H9 (cell line): ENCODE results near the gene SET. TPM values are rescaled to one million over a fixed set of nuclear protein-coding genes. Genes with fewer than 3 reads are reported as not detected.

Experiments used
- DNase-seq: peaks from one replicate; pipeline ENCODE4 v3.0.0-alpha.2; 2017
- H2AFZ ChIP-seq: one replicate; pipeline ENCODE4 v1.6.1; 2013; ENCODE audit warnings: mild to moderate bottlenecking, low read length, control low read depth, moderate library complexity
- H2AK5ac ChIP-seq: 2 replicates; pipeline ENCODE4 v1.6.1; 2013; ENCODE audit warnings: low read length, control low read depth, mixed read lengths; ENCODE audit not compliant: insufficient read length
- H2BK120ac ChIP-seq: one replicate; pipeline ENCODE4 v1.6.1; 2013; ENCODE audit warnings: low read depth, mild to moderate bottlenecking, low read length, control low read depth, inconsistent platforms; ENCODE audit not compliant: poor library complexity, severe bottlenecking
- H2BK12ac ChIP-seq: 2 replicates; pipeline ENCODE4 v1.6.1; 2013; ENCODE audit warnings: low read length, control low read depth, mixed read lengths, low read depth; ENCODE audit not compliant: insufficient read length
- H2BK15ac ChIP-seq: 2 replicates; pipeline ENCODE4 v1.6.1; 2013; ENCODE audit warnings: low read depth, low read length, control low read depth
- H2BK20ac ChIP-seq: one replicate; pipeline ENCODE4 v1.6.1; 2013; ENCODE audit warnings: low read depth, mild to moderate bottlenecking, low read length, control low read depth, inconsistent platforms; ENCODE audit not compliant: poor library complexity, severe bottlenecking
- H2BK5ac ChIP-seq: 2 replicates; pipeline ENCODE4 v1.6.1; 2013; ENCODE audit warnings: low read length, control low read depth, mixed read lengths; ENCODE audit not compliant: insufficient read length
- H3K14ac ChIP-seq: 2 replicates; pipeline ENCODE4 v1.6.1; 2013; ENCODE audit warnings: low read length, control low read depth; ENCODE audit not compliant: insufficient read depth
- H3K18ac ChIP-seq: 2 replicates; pipeline ENCODE4 v1.6.1; 2013; ENCODE audit warnings: low read depth, mild to moderate bottlenecking, mixed read lengths, low read length, control low read depth; ENCODE audit not compliant: insufficient read length
- H3K23ac ChIP-seq: 2 replicates; pipeline ENCODE4 v1.6.1; 2013; ENCODE audit warnings: low read length, control low read depth, mixed read lengths, low read depth; ENCODE audit not compliant: insufficient read length
- H3K23me2 ChIP-seq: 2 replicates; pipeline ENCODE4 v1.6.1; 2013; ENCODE audit warnings: low read depth, mild to moderate bottlenecking, mixed read lengths, low read length, control low read depth; ENCODE audit not compliant: insufficient read length, poor library complexity, severe bottlenecking
- H3K27ac ChIP-seq: 2 replicates; pipeline ENCODE4 v1.5.1; 2013; ENCODE audit warnings: low read length, control low read depth, mixed read lengths, low read depth; ENCODE audit not compliant: insufficient read length
- H3K27me3 ChIP-seq: 2 replicates; pipeline ENCODE4 v1.6.1; 2013; ENCODE audit warnings: low read length, control low read depth, inconsistent platforms; ENCODE audit not compliant: insufficient read depth
- H3K4ac ChIP-seq: 2 replicates; pipeline ENCODE4 v1.6.1; 2013; ENCODE audit warnings: low read depth, mild to moderate bottlenecking, control low read depth, inconsistent platforms, low read length, moderate library complexity
- H3K4me1 ChIP-seq: 2 replicates; pipeline ENCODE4 v1.6.1; 2013; ENCODE audit warnings: low read length, control low read depth, inconsistent platforms; ENCODE audit not compliant: insufficient read depth
- H3K4me2 ChIP-seq: 2 replicates; pipeline ENCODE4 v1.6.1; 2013; ENCODE audit warnings: low read length, control low read depth, mixed read lengths; ENCODE audit not compliant: insufficient read length, insufficient read depth
- H3K56ac ChIP-seq: 2 replicates; pipeline ENCODE4 v1.6.1; 2013; ENCODE audit warnings: low read depth, mild to moderate bottlenecking, mixed read lengths, low read length, control low read depth; ENCODE audit not compliant: insufficient read length
- H3K79me1 ChIP-seq: 2 replicates; pipeline ENCODE4 v1.6.1; 2013; ENCODE audit warnings: low read depth, mild to moderate bottlenecking, moderate library complexity, low read length, control low read depth, inconsistent platforms; ENCODE audit not compliant: insufficient read depth, poor library complexity, severe bottlenecking
- H3K79me2 ChIP-seq: 2 replicates; pipeline ENCODE4 v1.6.1; 2013; ENCODE audit warnings: low read length, control low read depth, inconsistent platforms; ENCODE audit not compliant: insufficient read depth
- H3K9ac ChIP-seq: 2 replicates; pipeline ENCODE4 v1.6.1; 2013; ENCODE audit warnings: low read length, control low read depth, mixed read lengths; ENCODE audit not compliant: insufficient read length; ENCODE audit errors: extremely low read depth
- H3K9me3 ChIP-seq: one replicate; pipeline ENCODE4 v1.6.1; 2013; ENCODE audit warnings: low read depth, low read length, inconsistent platforms; ENCODE audit not compliant: control insufficient read depth
- H3T11ph ChIP-seq: one replicate; pipeline ENCODE4 v1.6.1; 2013; ENCODE audit warnings: mild to moderate bottlenecking, low read length, control low read depth, inconsistent platforms
- H4K20me1 ChIP-seq: one replicate; pipeline ENCODE4 v1.6.1; 2013; ENCODE audit not compliant: control insufficient read depth, insufficient read length, insufficient read depth
- H4K5ac ChIP-seq: 2 replicates; pipeline ENCODE4 v1.6.1; 2013; ENCODE audit warnings: low read depth, mild to moderate bottlenecking, mixed read lengths, low read length, control low read depth; ENCODE audit not compliant: insufficient read length
- H4K8ac ChIP-seq: replicated peaks from 2 replicates; pipeline ENCODE4 v1.6.1; 2013; ENCODE audit warnings: low read length, control low read depth, mixed read lengths, low read depth; ENCODE audit not compliant: insufficient read length
- H4K91ac ChIP-seq: 2 replicates; pipeline ENCODE4 v1.6.1; 2013; ENCODE audit warnings: low read depth, mild to moderate bottlenecking, moderate library complexity, mixed read lengths, low read length, control low read depth; ENCODE audit not compliant: insufficient read length
- H3K27ac Mint-ChIP-seq, 3 experiments: 2 replicates in 2 of 3; 3 replicates in 1 of 3; pipeline ENCODE4 v1.8.0; 2020 to 2021; ENCODE audit warnings: mixed read lengths in 3 of 3, mild to moderate bottlenecking in 1 of 3, moderate library complexity in 1 of 3
- H3K27me3 Mint-ChIP-seq: 2 replicates; pipeline ENCODE4 v1.8.0; 2021; ENCODE audit warnings: low read depth, mild to moderate bottlenecking, moderate library complexity, mixed read lengths
- H3K36me3 Mint-ChIP-seq, 3 experiments: 2 replicates in 2 of 3; 3 replicates in 1 of 3; pipeline ENCODE4 v1.8.0; 2020 to 2021; ENCODE audit warnings: low read depth in 3 of 3, mixed read lengths in 3 of 3; ENCODE audit not compliant: insufficient read depth in 1 of 3
- H3K4me1 Mint-ChIP-seq, 2 experiments: 2 replicates each; pipeline ENCODE4 v1.8.0; 2020; ENCODE audit warnings: mixed read lengths in 2 of 2
- H3K4me3 Mint-ChIP-seq, 2 experiments: 2 replicates in 1 of 2; 3 replicates in 1 of 2; pipeline ENCODE4 v1.8.0; 2020 to 2021; ENCODE audit warnings: mild to moderate bottlenecking in 2 of 2, mixed read lengths in 2 of 2, moderate library complexity in 1 of 2
- H3K9me3 Mint-ChIP-seq, 2 experiments: 2 replicates in 1 of 2; 3 replicates in 1 of 2; pipeline ENCODE4 v1.8.0; 2020; ENCODE audit warnings: mild to moderate bottlenecking in 2 of 2, mixed read lengths in 2 of 2, moderate library complexity in 1 of 2
- CTCF ChIP-seq: fragments of 200-600 bp; sonication (generic); conservative IDR thresholded peaks from 3 replicates; pipeline ENCODE4 v1.8.0; 2021; ENCODE audit warnings: antibody characterized with exemption, mild to moderate bottlenecking
- WGBS: extraction: QIAGEN DNeasy Blood & Tissue Kit; methylation state at CpG from one replicate; pipeline ENCODE4 v1.1.7; 2013; ENCODE audit warnings: missing lambda C conversion rate, low lambda C conversion rate, mixed read lengths; ENCODE audit not compliant: insufficient read length; ENCODE audit errors: extremely low coverage; 5-methylcytosine and 5-hydroxymethylcytosine counted together
- total RNA-seq: library from RNA; stranded (reverse); gene quantifications from 2 replicates; pipeline ENCODE4 v1.2.1, GENCODE V29; 2021

SET gene
- total RNA-seq, 1 experiment from 2014 or later = 1,148 TPM

GRCh38 chr9:128642675-128643245 lies 46.3 kb upstream of the SET start:
- no peak overlapping the region for H3K4ac ChIP-seq
- Mint-ChIP-seq H3K27ac (peak overlapping the region in 2 of 3 experiments; percentile 56 to 86; a peak in 4 of 7 replicates), H3K4me1 (0 out of 4 replicates have a peak, but pooled peaks cover 0 to 6% of the 10 kb centered on the region in 2 experiments), H3K27me3 (no peaks in the 10 kb centered on the region), H3K9me3 (no peaks in the 10 kb centered on the region), H3K36me3 (peaks cover 10 to 42% (median 25%) of the 10 kb centered on the region in 3 experiments), H3K4me3 (no peak overlapping the region)
- H2BK5ac ChIP-seq = no peak overlapping the region
- H3K27ac ChIP-seq = no peak overlapping the region
- no peak overlapping the region for H2BK120ac ChIP-seq
- no peak for TF ChIP-seq CTCF
- H3K18ac ChIP-seq = peak overlapping the region; percentile 38
- H3K23ac ChIP-seq = no peak overlapping the region
- H3T11ph ChIP-seq = no peak overlapping the region
- no peaks in the 10 kb centered on the region for H3K79me2 ChIP-seq
- DNase-seq = no peak
- H4K8ac ChIP-seq = no peak overlapping the region
- no peaks in the 10 kb centered on the region for H3K9me3 ChIP-seq
- no peak overlapping the region for H3K56ac ChIP-seq
- H2BK15ac ChIP-seq = no peak overlapping the region
- peaks cover 5% of the 10 kb centered on the region for H3K23me2 ChIP-seq
- H3K4me1 ChIP-seq = no peaks in the 10 kb centered on the region
- H2AK5ac ChIP-seq = no peak overlapping the region
- H2BK12ac ChIP-seq = no peak overlapping the region
- WGBS = no CpG with 5 or more reads among the region's 12 CpGs
- H2AFZ ChIP-seq = no peak overlapping the region
- no peak overlapping the region for H3K14ac ChIP-seq
- H4K20me1 ChIP-seq = no peaks in the 10 kb centered on the region
- no peak overlapping the region for H3K9ac ChIP-seq
- H4K91ac ChIP-seq = no peak overlapping the region
- no peak overlapping the region for H3K4me2 ChIP-seq
- H4K5ac ChIP-seq = no peak overlapping the region
- no peaks in the 10 kb centered on the region for H3K27me3 ChIP-seq
- H2BK20ac ChIP-seq = no peak overlapping the region
- peaks cover 2% of the 10 kb centered on the region for H3K79me1 ChIP-seq
